Activated T-cell treated with anti-CD3 and anti-CD28 coated beads for 48 hours (primary cell): Measurements from ENCODE around the gene FOXRED1.
A peak's percentile ranks its signal among the peaks of the same experiment; 100 is the strongest.

Source experiments
- DNase-seq: peaks from one replicate; pipeline ENCODE4 v3.0.0-alpha.2; 2020; ENCODE audit warnings: low read depth

FOXRED1 gene

GRCh38 chr11:126311401-126312291 is 42.7 kb downstream of the FOXRED1 start:
- DNase-seq = no peak

- DNase-seq = no peak
Observed at GRCh38 chr11:126312961-126313360, 44.0 kb downstream of the FOXRED1 start.

GRCh38 chr11:126313826-126314225 is 44.9 kb downstream of the FOXRED1 start:
- no peak for DNase-seq

- DNase-seq = no peak
Observed at GRCh38 chr11:126317432-126317755, 48.4 kb downstream of the FOXRED1 start.

DNA sequence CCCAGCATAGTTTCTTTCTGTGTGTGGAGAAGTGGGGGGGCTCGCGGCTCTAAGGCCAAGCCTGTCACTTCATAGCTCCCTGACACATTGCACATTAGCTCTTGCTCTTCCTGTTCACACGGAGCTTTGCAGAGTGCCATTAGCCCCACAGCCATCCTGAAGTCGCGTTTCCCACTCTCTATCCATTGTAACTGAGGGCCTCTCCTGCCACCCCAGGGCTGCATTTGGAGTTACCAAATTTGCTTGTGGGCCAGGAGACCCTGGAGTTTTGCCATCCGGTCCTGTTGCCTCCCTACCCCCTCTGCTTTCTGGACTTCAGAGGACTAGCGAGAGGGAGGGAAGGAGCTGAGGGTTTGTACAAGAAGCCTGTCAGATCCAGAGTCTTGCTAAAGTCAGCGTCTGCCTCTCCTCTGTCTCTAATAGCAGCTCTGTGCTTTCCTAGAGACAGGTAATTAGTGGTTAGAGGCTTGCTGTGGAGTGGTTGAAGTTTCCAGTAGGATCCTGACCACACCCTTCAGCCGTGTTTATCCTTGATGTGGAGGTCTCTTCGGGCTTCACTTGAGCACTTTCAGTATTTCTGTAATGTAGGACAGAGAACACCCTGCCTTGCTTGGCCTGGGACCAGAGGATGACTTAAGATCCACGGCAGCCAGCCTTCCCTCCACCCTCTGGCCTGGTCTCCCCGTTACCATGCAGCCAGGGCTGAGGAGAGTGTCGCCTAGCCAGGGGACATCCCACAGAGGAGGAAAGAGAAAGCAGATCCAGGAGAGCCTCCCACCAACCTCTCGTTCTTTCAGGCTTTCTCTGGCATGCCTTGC is 49.0 kb downstream of the FOXRED1 start:
- DNase-seq = peak; percentile 18

DNA sequence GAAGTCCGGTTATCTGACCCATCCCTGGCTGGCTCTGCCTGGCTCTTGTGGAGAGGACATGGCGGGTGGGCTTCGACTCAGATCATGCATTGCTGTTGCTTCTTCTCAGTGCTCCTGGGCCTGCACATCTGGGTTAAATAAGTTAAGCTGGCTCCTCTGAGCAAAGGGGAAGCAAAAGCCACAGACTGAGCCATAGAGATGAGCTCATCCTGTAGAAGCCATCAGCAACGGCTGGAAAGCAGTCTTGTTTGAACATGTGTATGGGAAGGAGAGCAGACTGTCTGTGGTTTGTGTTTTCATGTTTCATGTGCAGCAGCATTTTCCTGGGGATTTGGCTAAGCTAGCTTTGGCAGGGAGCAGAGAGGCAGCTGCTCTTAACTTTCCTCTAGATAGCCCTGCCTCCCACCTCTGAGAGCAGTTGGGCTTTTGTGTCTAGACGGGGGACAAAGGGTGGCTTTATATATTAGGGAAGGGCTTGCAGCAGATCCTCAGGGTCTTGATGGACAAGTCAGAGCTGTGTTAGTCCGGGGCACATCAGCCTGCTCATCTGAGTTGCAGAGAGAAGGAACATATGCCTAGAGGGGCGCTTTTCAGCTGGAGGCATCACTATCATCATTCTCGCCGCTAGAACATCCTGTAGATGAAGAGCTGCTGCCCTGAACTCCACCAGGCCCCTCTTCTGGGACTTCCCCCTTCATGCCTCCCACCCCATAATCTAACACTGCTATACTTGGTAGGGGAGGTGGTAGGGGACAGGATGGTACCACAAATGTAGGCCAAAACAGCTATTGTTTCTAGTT is 49.8 kb downstream of the FOXRED1 start:
- DNase-seq = no peak

DNA sequence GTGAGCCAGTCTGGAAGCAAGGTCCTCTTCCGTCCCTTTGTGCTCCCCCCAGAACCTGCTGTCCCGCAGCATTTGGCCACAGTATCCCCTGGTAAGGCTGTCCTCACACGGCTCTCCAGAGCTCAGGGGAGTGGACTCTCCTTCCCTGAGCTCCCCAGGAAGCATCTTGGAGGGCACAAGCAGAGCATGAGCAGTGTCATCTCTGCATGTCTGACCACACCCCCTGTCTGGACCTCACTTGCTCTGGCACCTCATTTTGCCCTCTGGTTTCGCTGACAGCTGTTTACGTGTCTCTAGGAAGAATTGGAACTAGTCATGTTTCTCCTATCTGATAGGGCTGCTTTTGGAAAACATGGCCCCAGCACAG is 50.4 kb downstream of the FOXRED1 start:
- no peak for DNase-seq

GRCh38 chr11:126322996-126323395 is 54.0 kb downstream of the FOXRED1 start:
- no peak for DNase-seq

GRCh38 chr11:126327281-126328000 is 58.5 kb downstream of the FOXRED1 start:
- DNase-seq = no peak
